WI38 (cell line): ENCODE data around the gene TRIM34.

Experiments used
- H3K4me3 ChIP-seq: 2 replicates; pipeline ENCODE4 v1.5.1; 2011; ENCODE audit warnings: low read depth, mild to moderate bottlenecking, control low read depth, low read length
- TF ChIP-seq, protein P1 (sequence below): IDR thresholded peaks from 2 replicates; pipeline ENCODE4 v1.5.1; 2012; ENCODE audit warnings: low read depth, mild to moderate bottlenecking, control low read depth, low read length

The TRIM34 gene

GRCh38 chr11:5688482-5688881 is 63.7 kb downstream of the TRIM34 start:
- H3K4me3 ChIP-seq = no peak overlapping the region
- TF ChIP-seq, protein P1, sequence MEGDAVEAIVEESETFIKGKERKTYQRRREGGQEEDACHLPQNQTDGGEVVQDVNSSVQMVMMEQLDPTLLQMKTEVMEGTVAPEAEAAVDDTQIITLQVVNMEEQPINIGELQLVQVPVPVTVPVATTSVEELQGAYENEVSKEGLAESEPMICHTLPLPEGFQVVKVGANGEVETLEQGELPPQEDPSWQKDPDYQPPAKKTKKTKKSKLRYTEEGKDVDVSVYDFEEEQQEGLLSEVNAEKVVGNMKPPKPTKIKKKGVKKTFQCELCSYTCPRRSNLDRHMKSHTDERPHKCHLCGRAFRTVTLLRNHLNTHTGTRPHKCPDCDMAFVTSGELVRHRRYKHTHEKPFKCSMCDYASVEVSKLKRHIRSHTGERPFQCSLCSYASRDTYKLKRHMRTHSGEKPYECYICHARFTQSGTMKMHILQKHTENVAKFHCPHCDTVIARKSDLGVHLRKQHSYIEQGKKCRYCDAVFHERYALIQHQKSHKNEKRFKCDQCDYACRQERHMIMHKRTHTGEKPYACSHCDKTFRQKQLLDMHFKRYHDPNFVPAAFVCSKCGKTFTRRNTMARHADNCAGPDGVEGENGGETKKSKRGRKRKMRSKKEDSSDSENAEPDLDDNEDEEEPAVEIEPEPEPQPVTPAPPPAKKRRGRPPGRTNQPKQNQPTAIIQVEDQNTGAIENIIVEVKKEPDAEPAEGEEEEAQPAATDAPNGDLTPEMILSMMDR = no peak

DNA sequence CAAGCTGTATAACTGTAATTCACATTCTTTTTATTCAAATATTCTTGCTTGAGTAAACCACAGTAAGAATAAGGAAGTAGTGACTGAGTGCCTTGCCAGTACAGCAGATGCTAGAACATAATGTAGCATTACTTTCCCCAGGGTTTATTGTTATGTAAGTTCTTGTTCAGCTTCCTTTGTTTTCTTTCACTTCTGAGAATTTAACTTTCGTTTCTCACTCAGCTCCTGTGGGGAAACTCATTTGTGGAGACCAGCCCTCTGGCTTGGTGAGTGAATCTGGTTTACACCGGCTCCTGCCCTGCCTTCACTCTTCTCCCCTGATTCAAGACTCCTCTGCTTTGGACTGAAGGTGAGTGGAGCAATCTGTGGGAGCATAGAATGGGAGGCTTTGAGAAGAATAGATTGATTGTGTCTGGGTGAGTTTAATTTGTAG is 64.8 kb downstream of the TRIM34 start, which contains the start of gene TRIM22:
TSS of gene TRIM22 (plus strand) at position 240 of the 433 bp plus-strand sequence. CDS start 6,443 bp downstream, outside the sequence.
- H3K4me3 ChIP-seq = peak within 1 kb of the TSS; percentile 66
- TF ChIP-seq, protein P1 = no peak

DNA sequence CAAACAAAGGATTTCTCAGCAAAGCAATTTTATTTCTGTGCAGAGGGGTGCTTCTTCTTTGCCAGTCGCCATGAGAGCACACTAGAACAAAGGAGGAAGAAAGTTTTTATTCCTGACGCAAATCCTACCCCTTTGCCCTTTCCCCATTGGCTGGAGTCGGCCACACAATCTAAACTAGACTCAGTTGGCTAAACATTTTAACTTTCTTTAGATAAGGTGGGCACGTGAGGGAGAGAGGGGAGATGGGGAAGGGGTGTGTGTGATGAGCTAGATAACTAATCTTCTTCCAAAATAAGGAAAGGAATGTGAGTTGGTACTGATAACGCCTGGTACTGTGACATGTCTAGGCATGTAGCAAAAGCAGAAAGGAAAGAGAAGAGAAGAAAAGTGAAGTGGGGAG is 65.4 kb downstream of the TRIM34 start:
- peak overlapping the region; percentile 66 for H3K4me3 ChIP-seq
- TF ChIP-seq, protein P1 = no peak

DNA sequence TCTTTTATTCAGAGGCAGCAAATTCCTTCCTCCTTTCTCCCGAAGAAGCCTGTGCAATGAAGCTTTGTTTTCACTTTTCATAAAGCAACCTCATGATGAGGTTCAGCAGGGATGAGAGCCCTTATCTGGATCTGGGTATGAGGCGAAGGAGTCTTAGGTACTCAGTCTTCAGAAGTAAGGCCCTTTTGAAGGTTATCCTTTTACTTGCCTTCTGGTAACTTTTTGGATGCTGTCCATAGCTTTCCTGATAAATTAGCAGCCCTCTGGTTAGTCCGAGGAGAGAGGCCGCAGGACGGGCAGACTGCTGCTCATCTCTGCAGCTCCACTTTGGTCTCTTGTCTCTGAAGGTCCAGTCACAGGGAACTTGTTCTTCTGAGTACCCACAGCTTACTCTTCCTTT is 65.9 kb downstream of the TRIM34 start:
- TF ChIP-seq, protein P1 = no peak
- H3K4me3 ChIP-seq = peak overlapping the region; percentile 66

DNA sequence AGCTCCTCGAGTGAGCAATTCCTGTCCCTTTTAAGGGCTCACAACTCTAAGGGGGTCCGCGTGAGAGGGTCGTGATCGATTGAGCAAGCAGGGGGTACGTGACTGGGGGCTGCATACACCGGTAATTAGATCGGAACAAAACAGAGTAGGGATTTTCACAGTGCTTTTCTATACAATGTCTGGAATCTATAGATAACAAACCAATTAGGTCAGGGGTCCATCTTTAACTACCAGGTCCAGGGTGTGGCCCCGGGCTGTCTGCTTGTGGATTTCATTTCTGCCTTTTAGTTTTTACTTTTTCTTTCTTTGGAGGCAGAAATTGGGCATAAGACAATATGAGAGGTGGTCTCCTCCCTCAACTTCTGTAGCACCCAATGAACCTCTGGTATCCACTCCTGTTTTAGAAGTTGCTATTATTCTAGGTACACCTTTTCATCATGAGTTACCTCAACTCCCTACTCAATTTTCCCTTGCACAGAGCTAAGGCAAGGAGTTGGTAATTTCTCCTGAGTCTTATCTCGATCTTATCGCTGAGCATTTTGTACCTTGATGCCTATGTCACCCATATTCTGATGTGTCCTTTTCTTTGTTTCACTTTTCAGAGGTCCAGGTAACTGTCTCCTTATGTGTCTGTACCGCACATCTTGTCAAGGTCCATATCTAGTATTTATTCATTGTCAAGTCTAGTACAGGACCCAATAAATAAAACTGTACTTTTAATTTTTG is 66.6 kb downstream of the TRIM34 start:
- H3K4me3 ChIP-seq = peak overlapping the region; percentile 66

GRCh38 chr11:5691964-5692361 is 67.2 kb downstream of the TRIM34 start:
- TF ChIP-seq, protein P1 = no peak
- H3K4me3 ChIP-seq = no peak overlapping the region
